Kidney capillary endothelial cell (primary cell): ENCODE results near the gene TMED10.

Experiments
- DNase-seq: peaks from one replicate; pipeline ENCODE4 v3.0.0-alpha.2; 2018; ENCODE audit warnings: low spot score

Gene TMED10

DNA sequence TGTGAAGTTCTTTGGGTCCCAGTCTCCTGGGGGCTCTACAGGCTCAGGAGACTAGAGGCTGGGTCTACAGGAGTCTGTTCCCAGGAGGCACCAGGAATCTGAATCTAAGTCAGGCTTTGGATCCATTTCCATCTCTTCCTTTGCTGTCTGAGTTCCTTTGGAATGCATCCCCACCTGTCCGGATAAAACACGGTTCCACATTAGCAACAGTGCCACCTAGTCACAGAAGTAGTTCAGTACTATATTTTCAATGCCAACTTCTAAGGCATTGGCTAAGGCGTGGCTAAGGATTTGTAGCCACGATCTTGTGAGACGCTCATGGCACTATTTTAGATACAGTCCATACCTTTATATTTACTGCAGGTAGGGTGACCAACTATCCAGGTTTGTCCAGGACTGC lies 91.9 kb downstream of the TMED10 start:
- no peak for DNase-seq

GRCh38 chr14:75083271-75083670 lies 93.1 kb downstream of the TMED10 start:
- DNase-seq = no peak

GRCh38 chr14:75081660-75082229 lies 94.7 kb downstream of the TMED10 start:
- DNase-seq = no peak
